GM12878 (cell line): ENCODE data around the gene LARGE1. TPM values are rescaled to one million over a fixed set of nuclear protein-coding genes. Genes with fewer than 3 reads are reported as not detected.

ENCODE experiments used
- ATAC-seq: fragments of 200-7000 bp; cut with Tn5 transposase; 3 replicates; pipeline ENCODE4 v1.9.1; 2020; ENCODE audit warnings: mild to moderate bottlenecking, moderate library complexity
- BruUV-seq: library from RNA; stranded (reverse); fragments of 400-500 nt; replicated peaks from 2 replicates; lab custom pipeline; 2021; lab: Mats Ljungman, UMichigan
- CTCF ChIA-PET: fragments of 300-600 bp; sonication (Branson Sonifier 250); formaldehyde crosslinking; extraction: SDS; loops from one replicate; lab custom pipeline; 2021; ENCODE audit warnings: inconsistent platforms; lab: Yijun Ruan, JAX
- POLR2A ChIA-PET: fragments of 350-600 bp; formaldehyde crosslinking; extraction: SDS; loops from one replicate; lab custom pipeline; 2021; ENCODE audit warnings: inconsistent platforms; lab: Charles Lee
- RAD21 ChIA-PET: fragments of 300-600 bp; sonication (Branson Sonifier 250); formaldehyde crosslinking; loops from one replicate; lab custom pipeline; 2023; ENCODE audit warnings: antibody characterized with exemption; ENCODE audit not compliant: unreplicated experiment; lab: Charles Lee
- SMC1A ChIA-PET: fragments of 300-600 bp; sonication (Branson Sonifier 250); formaldehyde crosslinking; loops from one replicate; lab custom pipeline; 2023; ENCODE audit not compliant: unreplicated experiment, uncharacterized antibody; lab: Charles Lee
- DNase-seq: peaks from one replicate; pipeline ENCODE4 v3.0.0-alpha.2; 2011; ENCODE audit warnings: low read depth, low spot score
- FAIRE-seq: peaks from 3 replicates; lab custom pipeline; 2011; peaks lifted over from hg19 to GRCh38; lab: Jason Lieb, UNC
- H2AFZ ChIP-seq: 2 replicates; pipeline ENCODE4 v1.6.0; 2011; ENCODE audit warnings: low read depth, low read length, control low read depth; ENCODE audit not compliant: control insufficient read depth
- H3K27ac ChIP-seq: 2 replicates; pipeline ENCODE4 v1.5.1; 2011; ENCODE audit warnings: control low read depth; ENCODE audit not compliant: control insufficient read depth, insufficient read depth
- H3K27me3 ChIP-seq, 2 experiments: replicated peaks in 1 of 2; 2 replicates each; pipeline versions ENCODE4 v1.6.0 to v1.6.1; 2011; ENCODE audit warnings: low read length in 1 of 2; ENCODE audit not compliant: control insufficient read depth in 2 of 2, insufficient read depth in 2 of 2
- H3K36me3 ChIP-seq, 2 experiments: 2 replicates each; pipeline ENCODE4 v1.5.1; 2011; ENCODE audit warnings: low read length in 1 of 2; ENCODE audit not compliant: control insufficient read depth in 2 of 2, insufficient read depth in 2 of 2
- H3K4me1 ChIP-seq: 2 replicates; pipeline ENCODE4 v1.6.1; 2011; ENCODE audit warnings: mild to moderate bottlenecking, low read length, moderate library complexity, mixed read lengths; ENCODE audit not compliant: control insufficient read depth, insufficient read depth
- H3K4me2 ChIP-seq: 2 replicates; pipeline ENCODE4 v1.6.0; 2011; ENCODE audit warnings: control low read depth; ENCODE audit not compliant: control insufficient read depth, insufficient read depth
- H3K4me3 ChIP-seq: fragments of 200-600 bp; sonication (generic); 2 replicates; pipeline ENCODE4 v1.5.1; 2016
- H3K79me2 ChIP-seq: 2 replicates; pipeline ENCODE4 v1.6.0; 2011; ENCODE audit warnings: low read length; ENCODE audit not compliant: control insufficient read depth, insufficient read depth
- H3K9ac ChIP-seq: 2 replicates; pipeline ENCODE4 v1.8.0; 2011; ENCODE audit warnings: low read length, control low read depth, mixed read lengths; ENCODE audit not compliant: control insufficient read depth, insufficient read depth
- H3K9me3 ChIP-seq: replicated peaks from 3 replicates; pipeline ENCODE4 v1.5.1; 2011; ENCODE audit warnings: mild to moderate bottlenecking, low read length; ENCODE audit not compliant: control insufficient read depth, insufficient read depth
- H4K20me1 ChIP-seq: 2 replicates; pipeline ENCODE4 v1.6.0; 2011; ENCODE audit not compliant: control insufficient read depth, insufficient read depth
- ATF7 ChIP-seq: fragments of 450-650 bp; IDR thresholded peaks from 2 replicates; pipeline ENCODE4 v1.6.1; 2016; ENCODE audit warnings: low read depth, mild to moderate bottlenecking
- BHLHE40 ChIP-seq, 2 experiments: fragments of 450-650 bp in 1 of 2; IDR thresholded peaks; 2 replicates each; pipeline ENCODE4 v1.6.1; 2011 to 2017; ENCODE audit warnings: low read depth in 2 of 2, borderline replicate concordance in 1 of 2, improper control_type of control experiment in 1 of 2, low read length in 1 of 2, mild to moderate bottlenecking in 1 of 2
- EED ChIP-seq: sonication (generic); IDR thresholded peaks from 2 replicates; pipeline ENCODE4 v1.6.1; 2016; ENCODE audit warnings: antibody characterized with exemption, low read depth
- ETV6 ChIP-seq, 2 experiments: fragments of 450-650 bp in 1 of 2; IDR thresholded peaks in 1 of 2; conservative IDR thresholded peaks in 1 of 2; 2 replicates each; pipeline ENCODE4 v1.6.1; 2014; ENCODE audit warnings: antibody characterized with exemption in 1 of 2, borderline replicate concordance in 1 of 2, low read depth in 1 of 2, mild to moderate bottlenecking in 1 of 2, moderate library complexity in 1 of 2
- EZH2 ChIP-seq: IDR thresholded peaks from 2 replicates; pipeline ENCODE4 v1.6.1; 2012; ENCODE audit warnings: low read depth, mild to moderate bottlenecking, control low read depth, inconsistent platforms, low read length, borderline replicate concordance; ENCODE audit not compliant: control insufficient read depth
- MEF2A ChIP-seq: IDR thresholded peaks from 2 replicates; pipeline ENCODE4 v1.6.1; 2011; ENCODE audit warnings: low read depth, mild to moderate bottlenecking, low read length, moderate library complexity; ENCODE audit not compliant: insufficient read depth
- MEF2B ChIP-seq: fragments of 450-650 bp; IDR thresholded peaks from 2 replicates; pipeline ENCODE4 v1.6.1; 2018; ENCODE audit warnings: mild to moderate bottlenecking, moderate library complexity; ENCODE audit not compliant: partially characterized antibody, poor library complexity, severe bottlenecking
- NR2C2 ChIP-seq: IDR thresholded peaks from 2 replicates; pipeline ENCODE4 v1.6.1; 2011; ENCODE audit warnings: borderline replicate concordance, low read depth; ENCODE audit not compliant: control insufficient read depth, insufficient read length
- POLR2AphosphoS5 ChIP-seq: IDR thresholded peaks from 2 replicates; pipeline ENCODE4 v1.6.1; 2011; ENCODE audit warnings: mild to moderate bottlenecking, low read length, inconsistent platforms
- SPI1 ChIP-seq: IDR thresholded peaks from 2 replicates; pipeline ENCODE4 v1.6.1; 2011; ENCODE audit warnings: low read depth, mild to moderate bottlenecking, low read length, moderate library complexity, borderline replicate concordance; ENCODE audit not compliant: insufficient read depth
- SREBF2 ChIP-seq: IDR thresholded peaks from 2 replicates; pipeline ENCODE4 v1.6.1; 2012; ENCODE audit warnings: mild to moderate bottlenecking, low read length
- TBL1XR1 ChIP-seq: IDR thresholded peaks from 2 replicates; pipeline ENCODE4 v1.6.1; 2012; ENCODE audit warnings: low read depth, low read length, improper control_type of control experiment
- ZNF622 ChIP-seq: fragments of 450-650 bp; IDR thresholded peaks from 2 replicates; pipeline ENCODE4 v1.6.1; 2017; ENCODE audit warnings: mild to moderate bottlenecking, inconsistent platforms
- WGBS: methylation state at CpG from one replicate; pipeline ENCODE4 v1.1.6; 2016; ENCODE audit warnings: low lambda C conversion rate; ENCODE audit not compliant: insufficient replicate concordance, insufficient coverage; ENCODE audit errors: missing lambda C conversion rate; 5-methylcytosine and 5-hydroxymethylcytosine counted together
- in situ Hi-C: fragments of 300-500 bp; cut with MboI; formaldehyde crosslinking; loops from 9 replicates; pipeline ENCODE4 v1.14.3; 2018; ENCODE audit warnings: mixed read lengths
- intact Hi-C: fragments of 100-400 bp; cut with micrococcal nuclease; formaldehyde crosslinking; loops from one replicate; pipeline ENCODE4 v1.14.2; 2022; ENCODE audit not compliant: unreplicated experiment
- polyA plus RNA-seq, 11 experiments: library from polyadenylated mRNA; depleted of rRNA in 4 of 11; unstranded in 6 of 11; stranded (reverse) in 5 of 11; fragments of >200 nt; fragmentation: Nextera tagmentation in 4 of 11; fragmentation: Illumina TruSeq in 1 of 11; extraction: Ambion mirVana in 4 of 11; extraction: Trizol in 1 of 11; gene quantifications; 1 replicate in 1 of 11; 2 replicates in 10 of 11; pipeline versions ENCODE4 v1.2.1 to v1.2.3, GENCODE V29; 2011 to 2016; ENCODE audit warnings: inconsistent platforms in 2 of 11, missing spikeins in 2 of 11, low read depth in 1 of 11
- total RNA-seq, 4 experiments: library from RNA; depleted of rRNA in 3 of 4; stranded (reverse); fragments of >200 nt in 3 of 4; fragmentation: Illumina TruSeq in 1 of 4; extraction: Trizol in 1 of 4; gene quantifications; 2 replicates each; pipeline versions ENCODE4 v1.2.1 to v1.2.3, GENCODE V29; 2013 to 2021
- TF ChIP-seq, protein P1 (sequence below): fragments of 450-650 bp; IDR thresholded peaks from 2 replicates; pipeline ENCODE4 v1.6.1; 2017; ENCODE audit warnings: borderline replicate concordance
- TF ChIP-seq, protein P2 (sequence below): fragments of 450-650 bp; IDR thresholded peaks from 2 replicates; pipeline ENCODE4 v1.6.1; 2014; ENCODE audit warnings: mild to moderate bottlenecking
- TF ChIP-seq, protein P3 (sequence below): IDR thresholded peaks from 2 replicates; pipeline ENCODE4 v1.6.1; 2012; ENCODE audit warnings: low read depth, low read length, improper control_type of control experiment
- TF ChIP-seq, protein P4 (sequence below): fragments of 150-350 bp; IDR thresholded peaks from 2 replicates; pipeline ENCODE4 v1.6.1; 2014; ENCODE audit warnings: mild to moderate bottlenecking, low read depth, low read length

The LARGE1 gene
- total and polyA plus RNA-seq, 10 of the 15 experiments (the other 5 are each of a cell fraction or from before 2014, with no cell fraction given) = 3.2 to 41.4 (median 17.3) TPM

DNA sequence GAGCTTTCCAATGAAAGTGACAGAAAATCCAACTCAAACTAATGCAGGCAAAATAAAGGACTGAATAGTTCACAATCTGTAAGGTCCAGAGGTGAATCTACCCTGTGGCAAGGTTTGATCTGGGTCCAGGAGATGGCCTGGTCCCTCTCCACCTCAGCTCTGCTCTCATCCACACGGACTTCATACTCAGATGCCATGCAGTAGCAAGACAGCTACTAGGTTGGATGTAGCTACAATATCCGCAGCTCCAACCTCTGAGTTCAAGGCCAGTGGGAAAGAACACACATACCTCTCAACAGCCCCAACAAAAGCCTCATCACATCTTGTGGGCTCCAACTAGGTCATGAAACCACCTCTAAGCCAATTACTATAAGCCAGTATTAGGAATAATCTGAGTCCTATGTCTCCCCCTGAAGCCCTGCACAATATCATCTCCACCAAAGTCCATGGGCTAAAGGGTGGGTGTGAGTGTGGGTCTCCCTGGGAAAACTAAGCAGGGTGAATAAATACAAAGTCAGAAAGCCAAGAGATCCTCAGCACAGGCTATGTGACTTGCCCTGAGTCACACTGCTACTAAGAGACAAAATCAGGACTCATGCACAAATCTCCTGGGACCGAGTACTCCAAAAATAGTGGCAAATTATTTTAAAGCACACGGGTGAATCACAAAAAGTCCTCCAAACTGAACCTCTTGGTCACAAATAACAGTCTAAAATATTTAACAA, 78.8 kb downstream of the LARGE1 start:
- peak overlapping the region; percentile 12; the same call in 1 of the 2 replicates for H3K4me3 ChIP-seq
- peak overlapping the region; percentile 55 for H3K9ac ChIP-seq
- CTCF ChIA-PET = interaction anchor here (1.4 kb wide), 1 partner anchor 11 kb away, joined by 3 read pairs; no protein-coding TSS in a partner anchor
- no peak for ATAC-seq
- POLR2A ChIA-PET = no interaction called here
- peak overlapping the region; percentile 88 for H3K4me2 ChIP-seq
- H3K27me3 ChIP-seq = no peaks in the 10 kb centered on the region
- in situ Hi-C loops (no loop called here), intact Hi-C loops (no loop called here)
- DNase-seq = no peak
- H3K79me2 ChIP-seq = peaks cover 20% of the 10 kb centered on the region
- H3K27ac ChIP-seq = peak overlapping the region; percentile 89
- H3K4me1 ChIP-seq = peaks cover 30% of the 10 kb centered on the region
- no peaks in the 10 kb centered on the region for H3K36me3 ChIP-seq
- no TSS peak for BruUV-seq
- RAD21 ChIA-PET = interaction anchor here (0.6 kb wide), 1 partner anchor 37 kb away, joined by 3 read pairs; no protein-coding TSS in a partner anchor
- whole genome bisulfite sequencing = 50% methylated on average over 4 of the region's 4 CpGs
- SMC1A ChIA-PET = interaction anchor here (0.8 to 1.3 kb wide), 3 partner anchors 24 to 568 kb away, joined by 3 read pairs; no protein-coding TSS in a partner anchor
- no peaks in the 10 kb centered on the region for H3K9me3 ChIP-seq
- TF ChIP-seq BHLHE40 (IDR thresholded peaks at IDR 0.05; ENCODE audit: borderline replicate concordance in 1 of 2, low read depth in 2 of 2, low read length in 1 of 2) (no peak), EZH2 (no peak), ETV6 (conservative IDR thresholded peaks at IDR 0.05 in 1 of 2, IDR thresholded peaks at IDR 0.05 in 1 of 2; ENCODE audit: borderline replicate concordance in 1 of 2, low read depth in 1 of 2) (peak in 1 of 2 experiments; percentile 35; a peak in 1 of 4 replicates), NR2C2 (no peak), MEF2A (no peak), ATF7 (no peak), ZNF622 (no peak), SPI1 (no peak), POLR2AphosphoS5 (no peak), SREBF2 (no peak), EED (peak; percentile 64), TBL1XR1 (no peak), MEF2B (peak; percentile 38)
- TF ChIP-seq, protein P1, sequence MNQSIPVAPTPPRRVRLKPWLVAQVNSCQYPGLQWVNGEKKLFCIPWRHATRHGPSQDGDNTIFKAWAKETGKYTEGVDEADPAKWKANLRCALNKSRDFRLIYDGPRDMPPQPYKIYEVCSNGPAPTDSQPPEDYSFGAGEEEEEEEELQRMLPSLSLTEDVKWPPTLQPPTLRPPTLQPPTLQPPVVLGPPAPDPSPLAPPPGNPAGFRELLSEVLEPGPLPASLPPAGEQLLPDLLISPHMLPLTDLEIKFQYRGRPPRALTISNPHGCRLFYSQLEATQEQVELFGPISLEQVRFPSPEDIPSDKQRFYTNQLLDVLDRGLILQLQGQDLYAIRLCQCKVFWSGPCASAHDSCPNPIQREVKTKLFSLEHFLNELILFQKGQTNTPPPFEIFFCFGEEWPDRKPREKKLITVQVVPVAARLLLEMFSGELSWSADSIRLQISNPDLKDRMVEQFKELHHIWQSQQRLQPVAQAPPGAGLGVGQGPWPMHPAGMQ = no peak
- TF ChIP-seq, protein P2, sequence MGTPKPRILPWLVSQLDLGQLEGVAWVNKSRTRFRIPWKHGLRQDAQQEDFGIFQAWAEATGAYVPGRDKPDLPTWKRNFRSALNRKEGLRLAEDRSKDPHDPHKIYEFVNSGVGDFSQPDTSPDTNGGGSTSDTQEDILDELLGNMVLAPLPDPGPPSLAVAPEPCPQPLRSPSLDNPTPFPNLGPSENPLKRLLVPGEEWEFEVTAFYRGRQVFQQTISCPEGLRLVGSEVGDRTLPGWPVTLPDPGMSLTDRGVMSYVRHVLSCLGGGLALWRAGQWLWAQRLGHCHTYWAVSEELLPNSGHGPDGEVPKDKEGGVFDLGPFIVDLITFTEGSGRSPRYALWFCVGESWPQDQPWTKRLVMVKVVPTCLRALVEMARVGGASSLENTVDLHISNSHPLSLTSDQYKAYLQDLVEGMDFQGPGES = no peak
- TF ChIP-seq, protein P3, sequence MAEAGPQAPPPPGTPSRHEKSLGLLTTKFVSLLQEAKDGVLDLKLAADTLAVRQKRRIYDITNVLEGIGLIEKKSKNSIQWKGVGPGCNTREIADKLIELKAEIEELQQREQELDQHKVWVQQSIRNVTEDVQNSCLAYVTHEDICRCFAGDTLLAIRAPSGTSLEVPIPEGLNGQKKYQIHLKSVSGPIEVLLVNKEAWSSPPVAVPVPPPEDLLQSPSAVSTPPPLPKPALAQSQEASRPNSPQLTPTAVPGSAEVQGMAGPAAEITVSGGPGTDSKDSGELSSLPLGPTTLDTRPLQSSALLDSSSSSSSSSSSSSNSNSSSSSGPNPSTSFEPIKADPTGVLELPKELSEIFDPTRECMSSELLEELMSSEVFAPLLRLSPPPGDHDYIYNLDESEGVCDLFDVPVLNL = no peak
- TF ChIP-seq, protein P4, sequence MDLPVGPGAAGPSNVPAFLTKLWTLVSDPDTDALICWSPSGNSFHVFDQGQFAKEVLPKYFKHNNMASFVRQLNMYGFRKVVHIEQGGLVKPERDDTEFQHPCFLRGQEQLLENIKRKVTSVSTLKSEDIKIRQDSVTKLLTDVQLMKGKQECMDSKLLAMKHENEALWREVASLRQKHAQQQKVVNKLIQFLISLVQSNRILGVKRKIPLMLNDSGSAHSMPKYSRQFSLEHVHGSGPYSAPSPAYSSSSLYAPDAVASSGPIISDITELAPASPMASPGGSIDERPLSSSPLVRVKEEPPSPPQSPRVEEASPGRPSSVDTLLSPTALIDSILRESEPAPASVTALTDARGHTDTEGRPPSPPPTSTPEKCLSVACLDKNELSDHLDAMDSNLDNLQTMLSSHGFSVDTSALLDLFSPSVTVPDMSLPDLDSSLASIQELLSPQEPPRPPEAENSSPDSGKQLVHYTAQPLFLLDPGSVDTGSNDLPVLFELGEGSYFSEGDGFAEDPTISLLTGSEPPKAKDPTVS = no peak
- peak overlapping the region; percentile 13; the same call in 1 of the 2 replicates for H2AFZ ChIP-seq
- H4K20me1 ChIP-seq = no peaks in the 10 kb centered on the region
- FAIRE-seq = peak; percentile 18
